GM19351 (cell line): ENCODE measurements around the gene ABCA2.
"Not testable (repeated sequence)": the region's sequence is repeated elsewhere in the genome, so short reads cannot be mapped to it uniquely, and the experiment has no call there.

Experiments used
- ATAC-seq: cut with Tn5 transposase; IDR thresholded peaks from one replicate; pipeline ENCODE4 v1.9.1; 2021; ENCODE audit warnings: mild to moderate bottlenecking, moderate library complexity; ENCODE audit not compliant: unreplicated experiment

The ABCA2 gene

GRCh38 chr9:137064027-137064879 lies 36.2 kb upstream of the ABCA2 start:
- no peak for ATAC-seq

GRCh38 chr9:137063311-137064026 lies 35.4 kb upstream of the ABCA2 start:
- no peak for ATAC-seq

GRCh38 chr9:137062798-137063197 lies 34.8 kb upstream of the ABCA2 start:
- ATAC-seq, result not testable (repeated sequence)

GRCh38 chr9:137062384-137062783 lies 34.3 kb upstream of the ABCA2 start:
- ATAC-seq, result no peak

- no peak for ATAC-seq
These were observed 30.6 kb upstream of the ABCA2 start for GRCh38 chr9:137058521-137059234.

- no peak for ATAC-seq
These were observed 29.5 kb upstream of the ABCA2 start for GRCh38 chr9:137057545-137057944.

GRCh38 chr9:137056739-137057415 lies 28.8 kb upstream of the ABCA2 start:
- no peak for ATAC-seq

GRCh38 chr9:137055385-137056364 lies 27.6 kb upstream of the ABCA2 start:
- no peak for ATAC-seq

- ATAC-seq, result no peak
These were observed 26.9 kb upstream of the ABCA2 start for GRCh38 chr9:137054932-137055384.

GRCh38 chr9:137053944-137054931 lies 26.2 kb upstream of the ABCA2 start, which contains the start of gene ENTPD2:
Gene ENTPD2, minus strand, starts transcription at chr9:137054061. Its CDS starts 64 bp downstream, at chr9:137053997.
- no peak for ATAC-seq

GRCh38 chr9:137052998-137053943 lies 25.2 kb upstream of the ABCA2 start:
- no peak for ATAC-seq

GRCh38 chr9:137052293-137052692 lies 24.3 kb upstream of the ABCA2 start:
- ATAC-seq, result no peak

GRCh38 chr9:137051145-137051724 lies 23.2 kb upstream of the ABCA2 start:
- ATAC-seq, result no peak

- no peak for ATAC-seq
These were observed 22.5 kb upstream of the ABCA2 start for GRCh38 chr9:137050570-137050969.

GRCh38 chr9:137049544-137050449 lies 21.8 kb upstream of the ABCA2 start:
- ATAC-seq, result no peak
